Hepatic stellate cell (primary cell): Measurements from ENCODE around the gene MTRR.

Experiments used
- DNase-seq: peaks from one replicate; pipeline ENCODE4 v3.0.0; 2011; ENCODE audit warnings: low spot score

Gene MTRR

GRCh38 chr5:7857361-7857760 lies 11.6 kb upstream of the MTRR start:
- DNase-seq, result no peak

GRCh38 chr5:7857926-7858632 lies 10.9 kb upstream of the MTRR start:
- no peak for DNase-seq

- DNase-seq, result no peak
Measured at GRCh38 chr5:7866196-7866595, 2.8 kb upstream of the MTRR start.

GRCh38 chr5:7867260-7867659 lies 1.7 kb upstream of the MTRR start:
- no peak for DNase-seq

- DNase-seq, result no peak
Measured at GRCh38 chr5:7868427-7868772, 548 bp upstream of the MTRR start.

GRCh38 chr5:7869474-7870136 lies 657 bp downstream of the MTRR start:
- no peak for DNase-seq

- no peak for DNase-seq
Measured at GRCh38 chr5:7871653-7872052, 2.7 kb downstream of the MTRR start.

GRCh38 chr5:7872517-7873130 lies 3.7 kb downstream of the MTRR start:
- no peak for DNase-seq

GRCh38 chr5:7873216-7873615 lies 4.3 kb downstream of the MTRR start:
- DNase-seq, result no peak

GRCh38 chr5:7874639-7875038 lies 5.7 kb downstream of the MTRR start:
- no peak for DNase-seq

GRCh38 chr5:7875151-7875550 lies 6.2 kb downstream of the MTRR start:
- DNase-seq, result no peak

- DNase-seq, result no peak
Measured at GRCh38 chr5:7876867-7877266, 7.9 kb downstream of the MTRR start.

- no peak for DNase-seq
Measured at GRCh38 chr5:7877851-7878250, 8.9 kb downstream of the MTRR start.

GRCh38 chr5:7878381-7878873 lies 9.5 kb downstream of the MTRR start:
- no peak for DNase-seq

GRCh38 chr5:7881091-7881490 lies 12.1 kb downstream of the MTRR start:
- DNase-seq, result no peak

- no peak for DNase-seq
Measured at GRCh38 chr5:7881816-7882215, 12.9 kb downstream of the MTRR start.

GRCh38 chr5:7882926-7883325 lies 14.0 kb downstream of the MTRR start:
- DNase-seq, result no peak

- DNase-seq, result no peak
Measured at GRCh38 chr5:7884491-7885267, 15.7 kb downstream of the MTRR start.

GRCh38 chr5:7886849-7887475 lies 18.0 kb downstream of the MTRR start:
- DNase-seq, result peak; percentile 19

- no peak for DNase-seq
Measured at GRCh38 chr5:7888901-7889300, 20.0 kb downstream of the MTRR start.

GRCh38 chr5:7894439-7894838 lies 25.5 kb downstream of the MTRR start:
- DNase-seq, result no peak

- DNase-seq, result no peak
Measured at GRCh38 chr5:7894860-7895259, 25.9 kb downstream of the MTRR start.
